ENCODE data around the gene IFRD1. TPM values are rescaled to one million over a fixed set of nuclear protein-coding genes. Genes with fewer than 3 reads are reported as not detected.
"Not testable (repeated sequence)": the region's sequence is repeated elsewhere in the genome, so short reads cannot be mapped to it uniquely, and the experiment has no call there.

Gene IFRD1
- total RNA-seq, 8 experiments from 2014 or later, result 57.3 to 118 (median 88.9) TPM

DNA sequence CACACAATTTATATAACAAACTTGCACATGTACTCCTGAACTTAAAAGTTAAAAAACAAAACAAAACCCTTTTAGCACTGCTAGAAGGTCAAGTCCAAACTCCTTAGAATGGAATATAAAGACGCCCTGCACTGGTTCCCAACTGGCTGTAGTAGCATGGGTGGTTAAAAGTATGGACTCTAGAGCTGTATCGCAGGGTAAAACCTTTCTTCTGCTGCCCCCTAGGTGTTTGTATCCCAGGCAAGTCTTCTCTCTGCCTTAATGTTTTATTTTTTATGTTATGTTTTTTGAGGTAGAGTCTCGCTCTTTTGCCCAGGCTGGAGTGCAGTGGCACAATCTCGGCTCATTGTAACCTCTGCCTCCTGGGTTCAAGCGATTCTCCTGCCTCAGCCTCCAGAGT is 65.7 kb downstream of the IFRD1 start:
- 70 to 100% (median 83%) methylated on average over 1 to 5 of the region's 5 CpGs; no CpG with 5 or more reads in 3 of the 10 experiments for WGBS, 10 experiments
- Histone ChIP-seq H3K27ac (no peak overlapping the region), H3K4me1 (replicated peaks in 1 of 2) (peaks cover 0 to 16% of the 10 kb centered on the region in 2 donors), H3K4me3 (no peak overlapping the region)
- in situ Hi-C loops (cut with MboI; ENCODE audit: low pct_unique_long_range_greater_than_20kb in 2 of 9, low sequenced_read_pairs in 9 of 9, unreplicated experiment in 9 of 9), result no loop called here
- no peak for ATAC-seq (replicated peaks in 6 of 8)

DNA sequence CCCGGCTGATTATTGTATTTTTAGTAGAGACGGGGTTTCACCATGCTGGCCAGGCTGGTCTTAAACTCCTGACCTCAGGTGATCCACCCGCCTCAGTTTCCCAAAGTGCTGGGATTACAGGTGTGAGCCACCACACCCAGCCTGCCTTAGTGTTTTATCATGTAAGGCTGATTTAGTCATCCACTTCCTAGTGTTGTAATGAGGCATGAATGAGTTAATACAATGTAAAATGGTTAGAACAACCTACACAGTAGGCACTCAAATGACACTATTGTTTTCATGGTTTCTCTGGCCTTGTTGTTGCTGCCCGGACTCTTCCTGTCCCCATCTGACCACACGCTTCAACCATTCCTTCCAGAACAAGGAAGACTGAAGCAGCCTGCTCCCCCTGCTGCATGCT is 66.2 kb downstream of the IFRD1 start:
- in situ Hi-C loops (cut with MboI; ENCODE audit: low pct_unique_long_range_greater_than_20kb in 2 of 9, low sequenced_read_pairs in 9 of 9, unreplicated experiment in 9 of 9); ATAC-seq (replicated peaks in 6 of 8): not testable (repeated sequence)

GRCh38 chr7:112517487-112517886 is 67.2 kb downstream of the IFRD1 start:
- Histone ChIP-seq H3K4me1 (replicated peaks in 1 of 2) (peaks cover 0 to 13% of the 10 kb centered on the region in 2 donors), H3K27ac (no peak overlapping the region), H3K4me3 (no peak overlapping the region)
- WGBS, 10 experiments, result 25 to 100% (median 78%) methylated on average over 1 to 3 of the region's 3 CpGs; no CpG with 5 or more reads in 2 of the 10 experiments
- in situ Hi-C loops (cut with MboI; ENCODE audit: low pct_unique_long_range_greater_than_20kb in 2 of 9, low sequenced_read_pairs in 9 of 9, unreplicated experiment in 9 of 9), result no loop called here
- ATAC-seq (replicated peaks in 6 of 8), result no peak

More for the DNA sequence above, 66.2 kb downstream of the IFRD1 start:
- H3K27ac ChIP-seq, H3K4me3 ChIP-seq: not testable (repeated sequence)
- peaks cover 0 to 16% of the 10 kb centered on the region in 2 donors for H3K4me1 ChIP-seq (replicated peaks in 1 of 2)
- 64 to 85% (median 75%) methylated on average over 1 to 4 of the region's 5 CpGs; no CpG with 5 or more reads in 4 of the 10 experiments for WGBS, 10 experiments

- no peaks in the 10 kb centered on the region for H3K4me1 ChIP-seq (replicated peaks in 1 of 2)
- 40 to 97% (median 74%) methylated on average over 2 to 6 of the region's 6 CpGs; no CpG with 5 or more reads in 1 of the 10 experiments for WGBS, 10 experiments
- no peak for ATAC-seq (replicated peaks in 6 of 8)
- in situ Hi-C loops (cut with MboI; ENCODE audit: low pct_unique_long_range_greater_than_20kb in 2 of 9, low sequenced_read_pairs in 9 of 9, unreplicated experiment in 9 of 9), result no loop called here
- no peak overlapping the region for H3K27ac ChIP-seq
- no peak overlapping the region for H3K4me3 ChIP-seq
Observed at GRCh38 chr7:112520787-112521186, 70.5 kb downstream of the IFRD1 start.

- no peak for ATAC-seq (replicated peaks in 6 of 8)
- WGBS, 10 experiments, result 71 to 100% (median 89%) methylated on average over 1 to 3 of the region's 3 CpGs
- in situ Hi-C loops (cut with MboI; ENCODE audit: low pct_unique_long_range_greater_than_20kb in 2 of 9, low sequenced_read_pairs in 9 of 9, unreplicated experiment in 9 of 9), result no loop called here
- H3K4me1 ChIP-seq (replicated peaks in 1 of 2), result no peaks in the 10 kb centered on the region
- no peak overlapping the region for H3K4me3 ChIP-seq
- H3K27ac ChIP-seq, result no peak overlapping the region
Observed at GRCh38 chr7:112521942-112522341, 71.7 kb downstream of the IFRD1 start.

DNA sequence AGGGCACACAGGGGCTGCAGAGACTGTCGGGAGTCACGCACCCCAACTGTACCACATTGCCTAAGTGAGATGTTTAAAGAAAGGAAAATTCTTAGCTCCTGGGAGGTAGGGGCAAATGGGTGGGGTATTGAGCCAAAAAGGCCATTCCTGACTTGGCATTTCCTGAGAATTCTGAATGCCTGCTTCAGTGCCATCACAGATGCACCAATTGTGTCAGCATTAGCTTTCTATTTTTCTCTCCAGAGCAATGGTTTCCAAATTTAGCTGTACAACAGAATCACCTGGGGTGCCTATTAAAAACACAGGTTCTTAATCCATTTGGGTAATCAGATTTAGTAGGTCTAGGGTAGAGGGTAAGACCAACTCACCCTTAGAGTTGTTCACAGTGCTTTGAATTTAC is 73.6 kb downstream of the IFRD1 start:
- Histone ChIP-seq H3K4me1 (replicated peaks in 1 of 2) (no peaks in the 10 kb centered on the region), H3K4me3 (no peak overlapping the region), H3K27ac (no peak overlapping the region)
- in situ Hi-C loops (cut with MboI; ENCODE audit: low pct_unique_long_range_greater_than_20kb in 2 of 9, low sequenced_read_pairs in 9 of 9, unreplicated experiment in 9 of 9), result no loop called here
- WGBS, 10 experiments, result 63 to 100% (median 90%) methylated on average over 2 of the region's 2 CpGs; no CpG with 5 or more reads in 5 of the 10 experiments
- no peak for ATAC-seq (replicated peaks in 6 of 8)

Other genes starting within 250 kb of the IFRD1 start
- gene DOCK4, start 244.1 kb upstream of the IFRD1 start, total RNA-seq, result 10 to 100 TPM in 7 of 8 experiments, 1 to 10 TPM in 1; 8.1 to 27.3 (median 20.6) TPM
- 10 to 100 TPM; 20.7 to 29.9 (median 28.0) TPM for gene ZNF277, start 243.8 kb upstream of the IFRD1 start, total RNA-seq
- gene LSMEM1, start 30.5 kb downstream of the IFRD1 start, total RNA-seq, result 1 to 10 TPM in 6 of 8 experiments, under 1 TPM in 2; 0.42 to 3.2 (median 2.0) TPM